Fibroblast of villous mesenchyme (primary cell): ENCODE data around the gene TGM1. TPM values are rescaled to one million over a fixed set of nuclear protein-coding genes. Genes with fewer than 3 reads are reported as not detected.

ENCODE experiments used
- small RNA-seq: library from RNA; depleted of rRNA; stranded (forward); fragments of <200 nt; gene quantifications from one replicate; pipeline ENCODE3, GENCODE V24; 2012
- total RNA-seq: library from RNA; depleted of rRNA; stranded (reverse); fragments of >200 nt; gene quantifications from 2 replicates; pipeline ENCODE4 v1.2.3, GENCODE V29; 2012

TGM1 gene
- total RNA-seq, 1 donor: 2.2 TPM

Small RNA genes within 50 kb of the gene (small RNA-seq; reads per million reads assigned to genes)
- gene CHMP4A: not detected
- gene MDP1: not detected

Other genes with a start within 250 kb of the TGM1 start
- gene CARMIL3, start 211.2 kb downstream of the TGM1 start, total RNA-seq: not detected in 2 replicates
- not detected in 2 replicates for gene CPNE6, start 191.6 kb downstream of the TGM1 start, total RNA-seq
- gene PCK2, start 168.9 kb downstream of the TGM1 start, total RNA-seq: 13.0 and 33.2 TPM in 2 replicates
- 45.1 and 47.9 TPM in 2 replicates for gene DCAF11, start 148.4 kb downstream of the TGM1 start, total RNA-seq
- 0.86 and 1.3 TPM in 2 replicates for gene NRL, start 148.2 kb downstream of the TGM1 start, total RNA-seq
- gene FITM1, start 132.5 kb downstream of the TGM1 start, total RNA-seq: not detected in 2 replicates
- gene PSME1, start 127.0 kb downstream of the TGM1 start, total RNA-seq: 95.7 and 147 TPM in 2 replicates
- 9.9 and 17.4 TPM in 2 replicates for gene EMC9, start 121.6 kb downstream of the TGM1 start, total RNA-seq
- gene PSME2, start 116.6 kb downstream of the TGM1 start, total RNA-seq: 141 and 151 TPM in 2 replicates
- 37.4 and 38.0 TPM in 2 replicates for gene RNF31, start 115.7 kb downstream of the TGM1 start, total RNA-seq
- gene IRF9, start 101.9 kb downstream of the TGM1 start, total RNA-seq: 67.6 and 96.7 TPM in 2 replicates
- gene REC8, start 91.1 kb downstream of the TGM1 start, total RNA-seq: 4.2 and 4.7 TPM in 2 replicates
- 39.6 and 41.9 TPM in 2 replicates for gene IPO4, start 74.4 kb downstream of the TGM1 start, total RNA-seq
- gene TM9SF1, start 67.7 kb downstream of the TGM1 start, total RNA-seq: 64.4 and 96.3 TPM in 2 replicates
- under 0.01 and 0.32 TPM in 2 replicates for gene TSSK4, start 57.5 kb downstream of the TGM1 start, total RNA-seq
- gene CHMP4A, start 49.7 kb downstream of the TGM1 start, total RNA-seq: 13.8 and 15.8 TPM in 2 replicates
- gene MDP1, start 47.1 kb downstream of the TGM1 start, total RNA-seq: 8.6 and 15.5 TPM in 2 replicates
- 114 and 128 TPM in 2 replicates for gene NEDD8, start 30.8 kb downstream of the TGM1 start, total RNA-seq
- gene GMPR2, start 30.2 kb downstream of the TGM1 start, total RNA-seq: 76.7 and 87.7 TPM in 2 replicates
- 43.2 and 60.9 TPM in 2 replicates for gene TINF2, start 20.6 kb downstream of the TGM1 start, total RNA-seq
- gene RABGGTA, start 8.4 kb upstream of the TGM1 start, total RNA-seq: 25.8 and 28.1 TPM in 2 replicates
- 8.7 and 13.8 TPM in 2 replicates for gene DHRS1, start 36.6 kb upstream of the TGM1 start, total RNA-seq
- 24.5 and 29.4 TPM in 2 replicates for gene NOP9, start 36.7 kb upstream of the TGM1 start, total RNA-seq
- 1.3 and 3.0 TPM in 2 replicates for gene CIDEB, start 44.8 kb upstream of the TGM1 start, total RNA-seq
- gene LTB4R2, start 47.0 kb upstream of the TGM1 start, total RNA-seq: 3.9 and 6.8 TPM in 2 replicates
- gene LTB4R, start 48.3 kb upstream of the TGM1 start, total RNA-seq: 1.3 and 1.6 TPM in 2 replicates
- gene ADCY4, start 71.9 kb upstream of the TGM1 start, total RNA-seq: 4.2 and 18.1 TPM in 2 replicates
- 0.32 and 3.9 TPM in 2 replicates for gene RIPK3, start 76.8 kb upstream of the TGM1 start, total RNA-seq
- 56.4 and 68.2 TPM in 2 replicates for gene NFATC4, start 105.0 kb upstream of the TGM1 start, total RNA-seq
- 11.6 and 15.5 TPM in 2 replicates for gene NYNRIN, start 135.8 kb upstream of the TGM1 start, total RNA-seq
- gene CBLN3, start 166.5 kb upstream of the TGM1 start, total RNA-seq: 1.7 and 2.3 TPM in 2 replicates
- gene KHNYN, start 166.8 kb upstream of the TGM1 start, total RNA-seq: 43.2 and 47.4 TPM in 2 replicates
- 9.5 and 13.5 TPM in 2 replicates for gene SDR39U1, start 179.6 kb upstream of the TGM1 start, total RNA-seq
- gene CMA1, start 245.1 kb upstream of the TGM1 start, total RNA-seq: not detected in 2 replicates